Karpas-422 (cell line): ENCODE data around the gene GREB1L. TPM values are rescaled to one million over a fixed set of nuclear protein-coding genes. Genes with fewer than 3 reads are reported as not detected.
"Not testable (repeated sequence)": the region's sequence is repeated elsewhere in the genome, so short reads cannot be mapped to it uniquely, and the experiment has no call there.

ENCODE experiments used
- DNase-seq: peaks from one replicate; pipeline ENCODE4 v3.0.0-alpha.2; 2015
- H2AFZ ChIP-seq: fragments of 200-600 bp; sonication (generic); 2 replicates; pipeline ENCODE4 v1.6.1; 2014; ENCODE audit warnings: antibody characterized with exemption, low read length, mixed read lengths
- H3K27ac ChIP-seq: fragments of 200-600 bp; sonication (generic); 2 replicates; pipeline ENCODE4 v1.5.1; 2014; ENCODE audit warnings: mild to moderate bottlenecking, low read length, moderate library complexity
- H3K27me3 ChIP-seq: fragments of 200-600 bp; sonication (generic); 2 replicates; pipeline ENCODE4 v1.6.1; 2014; ENCODE audit warnings: low read length, mixed read lengths
- H3K36me3 ChIP-seq: fragments of 200-600 bp; sonication (generic); 2 replicates; pipeline ENCODE4 v1.6.1; 2014; ENCODE audit warnings: low read length, mixed read lengths; ENCODE audit not compliant: insufficient read depth
- H3K4me1 ChIP-seq: fragments of 200-600 bp; sonication (generic); 2 replicates; pipeline ENCODE4 v1.6.1; 2014; ENCODE audit warnings: mild to moderate bottlenecking, low read length, mixed read lengths
- H3K4me2 ChIP-seq: fragments of 200-600 bp; sonication (generic); 2 replicates; pipeline ENCODE4 v1.6.1; 2014; ENCODE audit warnings: low read length, low read depth, mild to moderate bottlenecking; ENCODE audit not compliant: poor library complexity, severe bottlenecking
- H3K4me3 ChIP-seq: fragments of 200-600 bp; sonication (generic); 2 replicates; pipeline ENCODE4 v1.5.1; 2014; ENCODE audit warnings: mild to moderate bottlenecking, antibody characterized with exemption, low read length, mixed read lengths
- H3K79me2 ChIP-seq: fragments of 200-600 bp; sonication (generic); 2 replicates; pipeline ENCODE4 v1.6.1; 2014; ENCODE audit warnings: mild to moderate bottlenecking, low read length, mixed read lengths
- H3K9ac ChIP-seq: fragments of 200-600 bp; sonication (generic); 2 replicates; pipeline ENCODE4 v1.6.0; 2014; ENCODE audit warnings: low read length
- H3K9me2 ChIP-seq: fragments of 200-600 bp; sonication (generic), shearing (Covaris generic); replicated peaks from 2 replicates; pipeline ENCODE4 v1.6.0; 2014; ENCODE audit warnings: mild to moderate bottlenecking, low read length, moderate library complexity; ENCODE audit not compliant: insufficient read depth
- H3K9me3 ChIP-seq: fragments of 300-700, 200-600 bp; sonication (generic); 2 replicates; pipeline ENCODE4 v1.6.1; 2014; ENCODE audit warnings: low read length, mixed read lengths
- H4K20me1 ChIP-seq: fragments of 200-600 bp; sonication (generic); 2 replicates; pipeline ENCODE4 v1.6.1; 2014; ENCODE audit warnings: mild to moderate bottlenecking, antibody characterized with exemption, low read length, low read depth; ENCODE audit not compliant: insufficient read depth
- total RNA-seq: library from RNA; depleted of rRNA; stranded (reverse); fragments of >200 nt; shearing (Covaris generic); gene quantifications from 2 replicates; pipeline ENCODE4 v1.2.3, GENCODE V29; 2014; ENCODE audit warnings: low replicate concordance

The GREB1L gene
- total RNA-seq, 1 experiment from 2014 or later = not detected

- Histone ChIP-seq H3K79me2 (no peaks in the 10 kb centered on the region), H3K9me3 (no peaks in the 10 kb centered on the region), H3K27ac (no peak overlapping the region), H3K27me3 (no peaks in the 10 kb centered on the region), H3K4me3 (no peak overlapping the region), H3K4me1 (peaks cover 2% of the 10 kb centered on the region), H4K20me1 (no peaks in the 10 kb centered on the region), H3K36me3 (no peaks in the 10 kb centered on the region), H3K4me2 (no peak overlapping the region), H3K9me2 (no peaks in the 10 kb centered on the region), H2AFZ (no peak overlapping the region), H3K9ac (no peak overlapping the region)
- DNase-seq = no peak
Observed at GRCh38 chr18:21210784-21211183, 31.2 kb upstream of the GREB1L start.

- H2AFZ ChIP-seq, H3K4me2 ChIP-seq, H3K27ac ChIP-seq, H3K36me3 ChIP-seq, H3K9ac ChIP-seq, H3K27me3 ChIP-seq, H3K9me2 ChIP-seq, H3K79me2 ChIP-seq, H4K20me1 ChIP-seq, DNase-seq, H3K4me3 ChIP-seq, H3K9me3 ChIP-seq: not testable (repeated sequence)
- peaks cover 13% of the 10 kb centered on the region for H3K4me1 ChIP-seq
Observed at GRCh38 chr18:21214409-21214808, 27.6 kb upstream of the GREB1L start.

- no peak overlapping the region for H3K4me3 ChIP-seq
- H3K9me2 ChIP-seq = no peaks in the 10 kb centered on the region
- H3K4me2 ChIP-seq = no peak overlapping the region
- no peak overlapping the region for H3K27ac ChIP-seq
- no peak overlapping the region for H2AFZ ChIP-seq
- no peak for DNase-seq
- no peaks in the 10 kb centered on the region for H3K27me3 ChIP-seq
- no peaks in the 10 kb centered on the region for H3K79me2 ChIP-seq
- no peak overlapping the region for H3K9ac ChIP-seq
- no peaks in the 10 kb centered on the region for H3K9me3 ChIP-seq
- no peaks in the 10 kb centered on the region for H3K36me3 ChIP-seq
- no peaks in the 10 kb centered on the region for H4K20me1 ChIP-seq
- H3K4me1 ChIP-seq = peaks cover 13% of the 10 kb centered on the region
Observed at GRCh38 chr18:21215490-21215889, 26.5 kb upstream of the GREB1L start.

- no peaks in the 10 kb centered on the region for H3K79me2 ChIP-seq
- H3K27me3 ChIP-seq = no peaks in the 10 kb centered on the region
- no peaks in the 10 kb centered on the region for H4K20me1 ChIP-seq
- peaks cover 13% of the 10 kb centered on the region for H3K4me1 ChIP-seq
- no peak overlapping the region for H3K27ac ChIP-seq
- DNase-seq = no peak
- no peaks in the 10 kb centered on the region for H3K9me2 ChIP-seq
- H3K36me3 ChIP-seq = no peaks in the 10 kb centered on the region
- no peaks in the 10 kb centered on the region for H3K9me3 ChIP-seq
- H3K4me3 ChIP-seq = no peak overlapping the region
- H2AFZ ChIP-seq = no peak overlapping the region
- H3K9ac ChIP-seq = no peak overlapping the region
- H3K4me2 ChIP-seq = no peak overlapping the region
Observed at GRCh38 chr18:21218862-21219261, 23.2 kb upstream of the GREB1L start.

- Histone ChIP-seq H3K36me3 (no peaks in the 10 kb centered on the region), H3K79me2 (no peaks in the 10 kb centered on the region), H3K4me2 (no peak overlapping the region), H3K9me3 (no peaks in the 10 kb centered on the region), H3K4me1 (no peaks in the 10 kb centered on the region), H3K9ac (no peak overlapping the region), H3K27ac (no peak overlapping the region), H3K9me2 (no peaks in the 10 kb centered on the region), H4K20me1 (no peaks in the 10 kb centered on the region), H3K27me3 (no peaks in the 10 kb centered on the region), H2AFZ (no peak overlapping the region), H3K4me3 (no peak overlapping the region)
- DNase-seq = no peak
Observed at GRCh38 chr18:21230436-21230835, 11.6 kb upstream of the GREB1L start.

- Histone ChIP-seq H3K4me3 (no peak overlapping the region), H3K4me2 (no peak overlapping the region), H3K27ac (no peak overlapping the region), H3K9ac (no peak overlapping the region), H3K9me3 (no peaks in the 10 kb centered on the region), H3K27me3 (no peaks in the 10 kb centered on the region), H3K79me2 (no peaks in the 10 kb centered on the region), H3K9me2 (no peaks in the 10 kb centered on the region), H4K20me1 (no peaks in the 10 kb centered on the region), H3K4me1 (no peaks in the 10 kb centered on the region), H3K36me3 (no peaks in the 10 kb centered on the region), H2AFZ (no peak overlapping the region)
- DNase-seq = no peak
Observed at GRCh38 chr18:21241301-21242048, 557 bp upstream of the GREB1L start.

GRCh38 chr18:21242780-21243401, 859 bp downstream of the GREB1L start:
- Histone ChIP-seq H3K36me3 (no peaks in the 10 kb centered on the region), H2AFZ (no peak overlapping the region), H3K4me3 (no peak overlapping the region), H3K27ac (no peak overlapping the region), H4K20me1 (no peaks in the 10 kb centered on the region), H3K27me3 (no peaks in the 10 kb centered on the region), H3K4me2 (no peak overlapping the region), H3K4me1 (no peaks in the 10 kb centered on the region), H3K9me2 (no peaks in the 10 kb centered on the region), H3K9ac (no peak overlapping the region), H3K79me2 (no peaks in the 10 kb centered on the region), H3K9me3 (no peaks in the 10 kb centered on the region)
- no peak for DNase-seq

- Histone ChIP-seq H3K9me3 (no peaks in the 10 kb centered on the region), H3K9ac (no peak overlapping the region)
Observed at GRCh38 chr18:21254576-21254975, 12.5 kb downstream of the GREB1L start.

More at GRCh38 chr18:21254576-21254975, 12.5 kb downstream of the GREB1L start:
- Histone ChIP-seq H3K27ac (no peak overlapping the region), H3K4me3 (no peak overlapping the region), H2AFZ (no peak overlapping the region), H4K20me1 (no peaks in the 10 kb centered on the region), H3K27me3 (no peaks in the 10 kb centered on the region), H3K9me2 (no peaks in the 10 kb centered on the region), H3K36me3 (no peaks in the 10 kb centered on the region), H3K79me2 (no peaks in the 10 kb centered on the region), H3K4me2 (no peak overlapping the region), H3K4me1 (no peaks in the 10 kb centered on the region)
- DNase-seq = no peak
